Esophagus (tissue), 2 donors: ENCODE measurements around the gene SHOC2. TPM values are rescaled to one million over a fixed set of nuclear protein-coding genes. Genes with fewer than 3 reads are reported as not detected.

ENCODE experiments used
- H3K27ac ChIP-seq, 2 donors: one replicate each; pipeline ENCODE4 v1.5.1; 2013; ENCODE audit warnings: low read depth in 2 of 2, mild to moderate bottlenecking in 2 of 2, inconsistent platforms in 1 of 2, low read length in 1 of 2, moderate library complexity in 1 of 2
- H3K27me3 ChIP-seq, 2 donors: one replicate each; pipeline ENCODE4 v1.6.1; 2013; ENCODE audit warnings: low read length in 2 of 2, control low read depth in 1 of 2, mild to moderate bottlenecking in 1 of 2; ENCODE audit not compliant: insufficient read depth in 2 of 2, control insufficient read depth in 1 of 2
- H3K36me3 ChIP-seq, 2 donors: one replicate each; pipeline ENCODE4 v1.6.1; 2013; ENCODE audit warnings: low read length in 1 of 2; ENCODE audit not compliant: control insufficient read depth in 2 of 2, insufficient read depth in 2 of 2
- H3K4me1 ChIP-seq, 2 donors: one replicate each; pipeline ENCODE4 v1.6.1; 2013; ENCODE audit warnings: low read length in 1 of 2; ENCODE audit not compliant: control insufficient read depth in 2 of 2, insufficient read depth in 2 of 2
- H3K4me3 ChIP-seq, 2 donors: one replicate each; pipeline ENCODE4 v1.5.1; 2013; ENCODE audit warnings: low read length in 2 of 2, mild to moderate bottlenecking in 2 of 2, low read depth in 1 of 2, moderate library complexity in 1 of 2
- H3K9me3 ChIP-seq, 2 donors: one replicate each; pipeline ENCODE4 v1.6.1; 2013; ENCODE audit warnings: mild to moderate bottlenecking in 2 of 2, low read depth in 1 of 2, low read length in 1 of 2, moderate library complexity in 1 of 2; ENCODE audit not compliant: control insufficient read depth in 2 of 2, insufficient read depth in 1 of 2
- WGBS, 2 donors: extraction: QIAGEN DNeasy Blood & Tissue Kit; methylation state at CpG; one replicate each; pipeline ENCODE4 v1.1.7; 2013; 5-methylcytosine and 5-hydroxymethylcytosine counted together
- polyA plus RNA-seq, 2 donors: library from polyadenylated mRNA; stranded (reverse); fragments of 200-250 nt; gene quantifications; one replicate each; pipeline ENCODE4 v1.2.3, GENCODE V29; 2013
- donor health status: healthy with polysubstance abuse.
- donor health status: Bipolar disorder and iron deficiency.

Gene SHOC2
- polyA plus RNA-seq, 2 donors = 15.3 to 16.6 TPM

- Histone ChIP-seq H3K9me3 (no peaks in the 10 kb centered on the region), H3K4me3 (no peak overlapping the region), H3K4me1 (peaks cover 0 to 3% of the 10 kb centered on the region in 2 donors), H3K27me3 (no peaks in the 10 kb centered on the region), H3K36me3 (no peaks in the 10 kb centered on the region), H3K27ac (no peak overlapping the region)
- WGBS, 2 donors = 97% methylated on average over 18 of the region's 18 CpGs
These were observed 17.4 kb downstream of the SHOC2 start for GRCh38 chr10:110936757-110937156.

DNA sequence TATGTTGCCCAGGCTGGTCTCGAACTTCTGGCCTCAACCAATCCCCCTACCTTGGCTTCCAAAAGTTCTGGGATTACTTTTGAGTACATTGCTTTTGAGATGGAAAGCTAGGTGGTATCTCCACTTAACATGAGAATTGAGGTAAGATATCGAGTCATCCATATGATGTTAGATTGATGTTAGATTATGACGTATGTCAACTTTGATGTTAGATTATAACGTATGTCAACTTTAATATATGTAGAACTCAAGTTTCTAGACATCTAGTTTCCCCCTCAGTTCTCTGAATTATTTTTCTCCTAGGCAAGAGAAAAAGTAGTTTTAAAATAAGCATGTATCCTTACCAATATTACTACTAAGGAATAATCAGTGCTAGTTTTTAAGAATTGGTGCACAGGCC, 20.0 kb downstream of the SHOC2 start:
- Histone ChIP-seq H3K9me3 (no peaks in the 10 kb centered on the region), H3K36me3 (no peaks in the 10 kb centered on the region), H3K4me3 (no peak overlapping the region), H3K27me3 (no peaks in the 10 kb centered on the region), H3K4me1 (no peaks in the 10 kb centered on the region), H3K27ac (no peak overlapping the region)
- WGBS, 2 donors = 96 to 97% methylated on average over 4 of the region's 4 CpGs

DNA sequence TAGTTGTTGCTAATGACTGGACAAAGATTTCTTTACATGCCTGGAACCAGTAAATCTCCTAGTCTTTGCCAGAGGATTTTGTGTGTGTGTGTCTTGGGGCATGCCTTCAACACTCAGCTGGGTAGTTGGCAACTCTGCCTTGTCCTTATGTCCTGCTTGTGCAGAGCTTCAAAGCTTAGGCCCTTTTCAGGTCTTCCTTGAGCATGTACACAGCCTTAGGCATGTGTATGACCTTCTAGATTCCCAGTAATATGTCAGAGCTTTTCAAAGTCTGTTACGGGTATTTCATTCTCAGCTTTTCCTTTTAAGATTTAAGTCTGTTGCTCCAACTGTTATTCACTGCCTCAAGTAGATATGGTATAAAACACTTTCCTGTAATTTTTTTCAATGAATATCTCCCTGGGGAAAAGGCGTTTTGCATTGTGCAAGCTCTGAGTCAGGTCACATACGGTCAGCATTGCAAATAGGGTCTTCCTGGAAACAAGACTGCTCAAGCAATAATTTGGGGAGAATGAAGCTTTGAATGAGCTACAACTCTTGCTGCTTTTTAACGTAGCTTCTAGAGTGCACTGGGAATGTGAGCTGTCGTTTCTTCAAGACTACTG, 25.5 kb downstream of the SHOC2 start:
- no peaks in the 10 kb centered on the region for H3K9me3 ChIP-seq
- no peaks in the 10 kb centered on the region for H3K4me1 ChIP-seq
- no peaks in the 10 kb centered on the region for H3K27me3 ChIP-seq
- 66 to 76% methylated on average over 5 of the region's 5 CpGs for WGBS, 2 donors
- H3K4me3 ChIP-seq = no peak overlapping the region
- H3K27ac ChIP-seq = no peak overlapping the region
- no peaks in the 10 kb centered on the region for H3K36me3 ChIP-seq

GRCh38 chr10:110946496-110946895, 27.1 kb downstream of the SHOC2 start:
- no peaks in the 10 kb centered on the region for H3K36me3 ChIP-seq
- no peaks in the 10 kb centered on the region for H3K27me3 ChIP-seq
- no peaks in the 10 kb centered on the region for H3K4me1 ChIP-seq
- no peaks in the 10 kb centered on the region for H3K9me3 ChIP-seq
- no peak overlapping the region for H3K27ac ChIP-seq
- WGBS, 2 donors = 57 to 86% methylated on average over 1 of the region's 1 CpG
- no peak overlapping the region for H3K4me3 ChIP-seq

- Histone ChIP-seq H3K9me3 (no peaks in the 10 kb centered on the region), H3K27me3 (no peaks in the 10 kb centered on the region), H3K4me3 (no peak overlapping the region), H3K27ac (no peak overlapping the region), H3K36me3 (no peaks in the 10 kb centered on the region), H3K4me1 (no peaks in the 10 kb centered on the region)
- 74 to 85% methylated on average over 4 of the region's 4 CpGs for WGBS, 2 donors
These were observed 27.7 kb downstream of the SHOC2 start for GRCh38 chr10:110947061-110947595.

GRCh38 chr10:110951381-110951780, 32.0 kb downstream of the SHOC2 start:
- no peaks in the 10 kb centered on the region for H3K9me3 ChIP-seq
- H3K36me3 ChIP-seq = no peaks in the 10 kb centered on the region
- H3K27me3 ChIP-seq = no peaks in the 10 kb centered on the region
- no peak overlapping the region for H3K27ac ChIP-seq
- H3K4me1 ChIP-seq = no peaks in the 10 kb centered on the region
- H3K4me3 ChIP-seq = no peak overlapping the region
- 94 to 95% methylated on average over 4 of the region's 4 CpGs for WGBS, 2 donors

- WGBS, 2 donors = 60 to 65% methylated on average over 1 of the region's 1 CpG
- Histone ChIP-seq H3K27ac (no peak overlapping the region), H3K36me3 (no peaks in the 10 kb centered on the region), H3K4me1 (peaks cover 0 to 2% of the 10 kb centered on the region in 2 donors), H3K9me3 (no peaks in the 10 kb centered on the region), H3K4me3 (no peak overlapping the region), H3K27me3 (no peaks in the 10 kb centered on the region)
These were observed 38.2 kb downstream of the SHOC2 start for GRCh38 chr10:110957606-110958005.

DNA sequence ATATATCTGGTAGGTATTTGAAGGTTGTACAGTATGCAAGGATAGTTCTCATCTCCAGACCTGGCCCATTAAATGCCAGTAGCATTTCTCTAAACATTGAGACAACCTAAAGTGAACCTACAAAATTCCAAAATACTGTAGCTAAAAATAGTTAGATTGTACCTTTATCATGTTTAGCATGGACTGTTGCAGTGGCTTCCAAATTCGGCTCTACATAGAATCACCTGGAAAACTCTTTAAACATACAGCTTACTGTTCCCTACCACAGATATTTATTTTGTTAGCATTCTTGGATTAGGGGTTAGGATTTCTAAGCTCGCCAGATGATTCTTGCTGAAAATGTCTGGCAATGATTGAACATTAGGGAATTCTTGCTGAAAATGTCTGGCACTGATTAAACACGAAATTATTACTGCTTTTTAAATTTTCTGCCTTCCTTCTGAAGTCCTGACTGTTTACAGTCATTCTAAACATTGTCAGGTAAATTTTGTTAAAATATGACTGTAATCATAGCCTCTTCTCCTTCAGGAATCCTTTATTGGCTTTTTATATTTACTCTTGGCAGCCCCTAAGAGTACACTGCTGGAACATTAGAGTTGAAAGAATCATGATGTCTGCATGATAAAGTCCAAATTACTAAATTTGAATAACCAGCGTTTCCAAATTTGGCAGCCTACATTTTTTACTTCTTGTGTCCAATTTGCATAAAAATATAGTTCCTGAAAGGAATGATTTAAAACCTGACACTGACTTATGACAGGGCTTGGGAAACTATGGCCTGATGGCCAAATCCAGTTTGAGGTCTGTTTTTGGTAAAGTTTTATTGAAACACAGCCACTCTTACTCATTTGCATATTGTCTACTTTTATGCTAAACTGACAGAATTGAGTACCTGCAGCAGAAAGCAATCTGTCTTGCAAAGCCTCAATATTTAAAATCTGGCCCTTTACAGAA, 40.3 kb downstream of the SHOC2 start:
- peaks cover 0 to 2% of the 10 kb centered on the region in 2 donors for H3K4me1 ChIP-seq
- WGBS, 2 donors = 36 to 42% methylated on average over 4 of the region's 4 CpGs

DNA sequence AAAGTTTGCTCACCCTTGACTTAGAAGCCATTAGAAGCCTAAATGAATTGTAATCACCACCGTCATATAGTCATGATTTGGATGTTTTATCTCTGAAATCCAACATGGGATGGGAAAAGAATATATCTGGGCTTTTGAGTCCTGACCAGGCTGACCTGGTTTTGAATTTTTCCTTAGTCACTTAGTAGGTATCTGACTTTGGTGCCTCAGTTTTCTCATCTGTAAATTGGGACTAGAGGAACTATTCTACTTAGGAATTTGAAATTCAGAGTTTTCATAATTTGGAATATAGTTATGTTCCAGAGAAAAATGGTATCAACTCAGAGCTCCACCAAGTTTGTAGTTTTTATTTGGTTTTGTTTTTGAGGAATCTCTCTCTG, 40.9 kb downstream of the SHOC2 start:
- peaks cover 0 to 2% of the 10 kb centered on the region in 2 donors for H3K4me1 ChIP-seq
- H3K27me3 ChIP-seq = no peaks in the 10 kb centered on the region
- no peaks in the 10 kb centered on the region for H3K36me3 ChIP-seq
- WGBS, 2 donors = 83 to 93% methylated on average over 1 of the region's 1 CpG
- H3K4me3 ChIP-seq = no peak overlapping the region
- H3K9me3 ChIP-seq = no peaks in the 10 kb centered on the region
- no peak overlapping the region for H3K27ac ChIP-seq

More for the DNA sequence above, 40.3 kb downstream of the SHOC2 start:
- no peak overlapping the region for H3K27ac ChIP-seq
- H3K36me3 ChIP-seq = no peaks in the 10 kb centered on the region
- no peak overlapping the region for H3K4me3 ChIP-seq
- no peaks in the 10 kb centered on the region for H3K27me3 ChIP-seq
- H3K9me3 ChIP-seq = no peaks in the 10 kb centered on the region
